ENCODE measurements around the gene DGKE. TPM values are rescaled to one million over a fixed set of nuclear protein-coding genes. Genes with fewer than 3 reads are reported as not detected.

DGKE gene
- total RNA-seq, 6 donors from 2014 or later = 4.3 to 23.8 (median 9.2) TPM

GRCh38 chr17:56810891-56811775 lies 22.8 kb upstream of the DGKE start:
- DNase-seq (no peak), ATAC-seq (ENCODE audit: low FRiP score in 2 of 2) (no peak)
- Histone ChIP-seq H3K4me3 (no peak overlapping the region), H3K4me1 (no peaks in the 10 kb centered on the region), H3K27ac (no peak overlapping the region), H3K36me3 (no peaks in the 10 kb centered on the region), H3K9me3 (no peaks in the 10 kb centered on the region), H3K27me3 (no peaks in the 10 kb centered on the region)
- no peak for TF ChIP-seq POLR2A (IDR thresholded peaks at IDR 0.05)
- no peak for TF ChIP-seq POLR2AphosphoS5 (IDR thresholded peaks at IDR 0.05)
- TF ChIP-seq, protein P1, sequence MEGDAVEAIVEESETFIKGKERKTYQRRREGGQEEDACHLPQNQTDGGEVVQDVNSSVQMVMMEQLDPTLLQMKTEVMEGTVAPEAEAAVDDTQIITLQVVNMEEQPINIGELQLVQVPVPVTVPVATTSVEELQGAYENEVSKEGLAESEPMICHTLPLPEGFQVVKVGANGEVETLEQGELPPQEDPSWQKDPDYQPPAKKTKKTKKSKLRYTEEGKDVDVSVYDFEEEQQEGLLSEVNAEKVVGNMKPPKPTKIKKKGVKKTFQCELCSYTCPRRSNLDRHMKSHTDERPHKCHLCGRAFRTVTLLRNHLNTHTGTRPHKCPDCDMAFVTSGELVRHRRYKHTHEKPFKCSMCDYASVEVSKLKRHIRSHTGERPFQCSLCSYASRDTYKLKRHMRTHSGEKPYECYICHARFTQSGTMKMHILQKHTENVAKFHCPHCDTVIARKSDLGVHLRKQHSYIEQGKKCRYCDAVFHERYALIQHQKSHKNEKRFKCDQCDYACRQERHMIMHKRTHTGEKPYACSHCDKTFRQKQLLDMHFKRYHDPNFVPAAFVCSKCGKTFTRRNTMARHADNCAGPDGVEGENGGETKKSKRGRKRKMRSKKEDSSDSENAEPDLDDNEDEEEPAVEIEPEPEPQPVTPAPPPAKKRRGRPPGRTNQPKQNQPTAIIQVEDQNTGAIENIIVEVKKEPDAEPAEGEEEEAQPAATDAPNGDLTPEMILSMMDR (IDR thresholded peaks at IDR 0.05) = no peak
- TF ChIP-seq EP300 (IDR thresholded peaks at IDR 0.05) = no peak
- 88 to 93% methylated on average over 9 to 12 of the region's 12 CpGs for WGBS, 2 donors

- WGBS, 2 donors = 66 to 91% methylated on average over 2 to 7 of the region's 7 CpGs
- TF ChIP-seq POLR2AphosphoS5 (IDR thresholded peaks at IDR 0.05) = no peak
- TF ChIP-seq, protein P1 (IDR thresholded peaks at IDR 0.05) = no peak
- TF ChIP-seq POLR2A (IDR thresholded peaks at IDR 0.05) = no peak
- TF ChIP-seq EP300 (IDR thresholded peaks at IDR 0.05) = no peak
- H3K27me3 ChIP-seq = no peaks in the 10 kb centered on the region
- no peak overlapping the region for H3K27ac ChIP-seq
- no peaks in the 10 kb centered on the region for H3K9me3 ChIP-seq
- no peaks in the 10 kb centered on the region for H3K4me1 ChIP-seq
- no peaks in the 10 kb centered on the region for H3K36me3 ChIP-seq
- DNase-seq (no peak), ATAC-seq (ENCODE audit: low FRiP score in 2 of 2) (no peak)
- no peak overlapping the region for H3K4me3 ChIP-seq
These were observed 21.0 kb upstream of the DGKE start for GRCh38 chr17:56812901-56813388.

GRCh38 chr17:56815711-56816110 lies 18.2 kb upstream of the DGKE start:
- no peak overlapping the region for H3K27ac ChIP-seq
- TF ChIP-seq EP300 (IDR thresholded peaks at IDR 0.05) = no peak
- no peak for TF ChIP-seq POLR2A (IDR thresholded peaks at IDR 0.05)
- no peak for TF ChIP-seq POLR2AphosphoS5 (IDR thresholded peaks at IDR 0.05)
- TF ChIP-seq, protein P1 (IDR thresholded peaks at IDR 0.05) = no peak
- H3K36me3 ChIP-seq = no peaks in the 10 kb centered on the region
- H3K4me3 ChIP-seq = no peak overlapping the region
- no peak for ATAC-seq (ENCODE audit: low FRiP score in 2 of 2)
- H3K4me1 ChIP-seq = peaks cover 0 to 7% (median 5%) of the 10 kb centered on the region in 4 donors
- no peak for DNase-seq
- no peaks in the 10 kb centered on the region for H3K27me3 ChIP-seq
- H3K9me3 ChIP-seq = no peaks in the 10 kb centered on the region
- WGBS, 2 donors = 73 to 82% methylated on average over 6 of the region's 6 CpGs

- Histone ChIP-seq H3K27me3 (no peaks in the 10 kb centered on the region), H3K9me3 (no peaks in the 10 kb centered on the region), H3K4me1 (peaks cover 0 to 11% (median 5%) of the 10 kb centered on the region in 4 donors), H3K36me3 (no peaks in the 10 kb centered on the region), H3K4me3 (no peak overlapping the region), H3K27ac (no peak overlapping the region)
- ATAC-seq (ENCODE audit: low FRiP score in 2 of 2) (no peak), DNase-seq (no peak)
- TF ChIP-seq EP300 (IDR thresholded peaks at IDR 0.05) (no peak), POLR2A (IDR thresholded peaks at IDR 0.05) (no peak), POLR2AphosphoS5 (IDR thresholded peaks at IDR 0.05) (no peak)
- TF ChIP-seq, protein P1 (IDR thresholded peaks at IDR 0.05) = no peak
These were observed 16.9 kb upstream of the DGKE start for GRCh38 chr17:56817066-56817465.
